DND-41 (cell line): ENCODE data around the gene VWC2.
A peak's percentile ranks its signal among the peaks of the same experiment; 100 is the strongest.

ENCODE experiments used
- EZH2 ChIP-seq: IDR thresholded peaks from 3 replicates; pipeline ENCODE4 v1.6.1; 2012; ENCODE audit warnings: borderline replicate concordance, low read depth, mild to moderate bottlenecking, moderate library complexity, low read length, inconsistent platforms; ENCODE audit not compliant: severe bottlenecking
- TF ChIP-seq, protein P1 (sequence below): IDR thresholded peaks from 2 replicates; pipeline ENCODE4 v1.5.1; 2012; ENCODE audit warnings: borderline replicate concordance, low read length, moderate library complexity, mild to moderate bottlenecking; ENCODE audit not compliant: poor library complexity, severe bottlenecking; ENCODE audit errors: extremely low read depth

DNA sequence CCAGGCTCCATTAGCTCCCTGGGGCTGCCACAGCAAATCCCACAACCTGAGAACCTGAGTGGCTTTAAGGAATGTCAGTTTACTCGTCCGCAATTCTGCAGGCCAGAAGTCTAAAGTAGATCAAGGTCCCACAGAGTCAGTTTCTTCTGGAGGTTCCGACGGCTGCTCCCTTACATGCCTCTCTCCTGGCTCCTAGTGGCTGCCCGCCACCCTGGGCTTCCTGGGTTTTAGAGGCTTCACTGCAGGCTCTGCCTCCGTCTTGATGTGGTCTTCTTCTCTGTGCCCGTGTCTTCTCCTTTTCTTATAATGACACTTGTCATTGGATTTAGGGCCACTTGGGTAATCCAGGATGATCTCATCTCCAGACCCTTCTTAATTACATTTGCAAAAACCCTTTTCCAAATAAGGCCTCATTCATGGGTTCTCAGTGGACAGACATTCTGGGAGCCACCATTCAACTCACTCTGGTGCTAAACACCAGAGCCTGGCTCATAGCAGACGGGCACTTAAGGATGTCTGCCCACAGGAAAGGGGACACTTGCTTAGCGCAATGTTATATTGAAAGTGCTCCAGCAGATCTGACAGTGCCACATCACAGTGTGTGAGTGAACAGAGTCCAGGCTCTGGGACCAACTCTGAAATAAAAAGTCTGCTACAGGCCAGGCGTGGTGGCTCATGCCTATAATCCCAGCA lies 77.6 kb downstream of the VWC2 start:
- TF ChIP-seq, protein P1, sequence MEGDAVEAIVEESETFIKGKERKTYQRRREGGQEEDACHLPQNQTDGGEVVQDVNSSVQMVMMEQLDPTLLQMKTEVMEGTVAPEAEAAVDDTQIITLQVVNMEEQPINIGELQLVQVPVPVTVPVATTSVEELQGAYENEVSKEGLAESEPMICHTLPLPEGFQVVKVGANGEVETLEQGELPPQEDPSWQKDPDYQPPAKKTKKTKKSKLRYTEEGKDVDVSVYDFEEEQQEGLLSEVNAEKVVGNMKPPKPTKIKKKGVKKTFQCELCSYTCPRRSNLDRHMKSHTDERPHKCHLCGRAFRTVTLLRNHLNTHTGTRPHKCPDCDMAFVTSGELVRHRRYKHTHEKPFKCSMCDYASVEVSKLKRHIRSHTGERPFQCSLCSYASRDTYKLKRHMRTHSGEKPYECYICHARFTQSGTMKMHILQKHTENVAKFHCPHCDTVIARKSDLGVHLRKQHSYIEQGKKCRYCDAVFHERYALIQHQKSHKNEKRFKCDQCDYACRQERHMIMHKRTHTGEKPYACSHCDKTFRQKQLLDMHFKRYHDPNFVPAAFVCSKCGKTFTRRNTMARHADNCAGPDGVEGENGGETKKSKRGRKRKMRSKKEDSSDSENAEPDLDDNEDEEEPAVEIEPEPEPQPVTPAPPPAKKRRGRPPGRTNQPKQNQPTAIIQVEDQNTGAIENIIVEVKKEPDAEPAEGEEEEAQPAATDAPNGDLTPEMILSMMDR = peak; percentile 10
- no peak for TF ChIP-seq EZH2
